ENCODE measurements around the gene FRAS1.
"Not testable (repeated sequence)": the region's sequence is repeated elsewhere in the genome, so short reads cannot be mapped to it uniquely, and the experiment has no call there.

FRAS1 gene

GRCh38 chr4:78547899-78548298 lies 490.8 kb downstream of the FRAS1 start:
- DNase-seq (ENCODE audit: low read depth in 2 of 2): not testable (repeated sequence)

GRCh38 chr4:78548889-78549288 lies 491.8 kb downstream of the FRAS1 start:
- DNase-seq (ENCODE audit: low read depth in 2 of 2): not testable (repeated sequence)

- peak in 1 of 2 experiments; percentile 9 for DNase-seq (ENCODE audit: low read depth in 2 of 2)
Observed at GRCh38 chr4:78551420-78552351, 494.6 kb downstream of the FRAS1 start, which contains the start of gene ANXA3. Gene ANXA3 (plus strand): TSS chr4:78551770. CDS start chr4:78554474, 2,704 bp downstream.

DNA sequence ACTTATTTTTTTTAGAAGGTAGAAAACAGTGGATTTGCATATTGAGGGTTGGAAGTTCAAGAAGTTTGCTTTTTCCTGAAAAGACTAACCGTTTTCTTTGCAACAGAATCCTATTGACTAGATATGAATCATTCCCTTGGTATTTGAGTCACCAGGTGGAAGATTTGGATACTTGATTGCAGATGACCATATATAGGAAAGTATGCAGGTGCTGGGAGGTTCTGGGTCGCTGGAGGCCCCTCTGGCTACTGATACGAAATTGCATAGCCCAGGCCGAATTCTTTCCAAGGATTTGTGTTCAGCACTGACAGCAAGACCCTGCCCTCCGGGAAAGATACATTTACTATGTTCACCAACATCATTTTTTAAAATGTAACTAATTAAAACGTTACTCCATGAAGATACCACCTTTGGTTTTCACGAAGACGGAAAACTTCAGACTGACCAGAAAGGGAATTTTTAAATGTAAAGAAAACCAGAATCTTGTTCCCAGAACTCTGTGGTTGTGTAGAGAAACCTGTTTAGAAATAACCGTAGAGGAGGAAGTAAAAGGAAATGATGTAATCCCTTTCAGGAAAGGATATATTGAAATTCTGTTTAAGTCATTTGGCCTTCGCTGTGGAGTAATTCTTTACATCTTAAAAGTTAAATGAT lies 495.4 kb downstream of the FRAS1 start:
- DNase-seq (ENCODE audit: low read depth in 2 of 2): no peak

GRCh38 chr4:78553043-78553396 lies 495.9 kb downstream of the FRAS1 start:
- no peak for DNase-seq (ENCODE audit: low read depth in 2 of 2)

DNA sequence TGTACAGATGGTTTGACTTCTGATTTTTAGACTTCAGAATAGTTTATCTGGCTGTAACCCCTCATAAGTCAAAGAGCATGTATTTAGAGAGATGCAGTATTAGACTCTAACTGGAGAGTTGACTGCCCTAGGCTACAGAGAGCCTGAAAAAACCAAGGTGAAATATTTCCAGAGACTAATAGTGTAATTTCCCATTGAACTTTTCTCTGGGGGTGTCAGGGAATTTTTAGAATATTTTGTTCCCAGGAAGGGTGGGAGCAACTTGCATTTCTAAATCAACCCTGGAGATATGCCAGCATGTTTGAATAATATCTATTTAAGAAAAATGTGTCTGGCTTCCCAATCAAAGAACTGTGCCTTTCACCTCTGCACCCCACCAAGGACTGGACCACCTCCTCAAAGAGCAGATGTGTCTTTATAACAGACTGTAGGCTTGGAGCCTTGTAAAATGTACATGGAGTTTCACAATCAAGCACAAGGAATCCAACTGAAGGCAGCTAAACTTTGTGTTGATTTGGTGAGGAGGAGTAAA lies 496.5 kb downstream of the FRAS1 start:
- DNase-seq (ENCODE audit: low read depth in 2 of 2): no peak

DNA sequence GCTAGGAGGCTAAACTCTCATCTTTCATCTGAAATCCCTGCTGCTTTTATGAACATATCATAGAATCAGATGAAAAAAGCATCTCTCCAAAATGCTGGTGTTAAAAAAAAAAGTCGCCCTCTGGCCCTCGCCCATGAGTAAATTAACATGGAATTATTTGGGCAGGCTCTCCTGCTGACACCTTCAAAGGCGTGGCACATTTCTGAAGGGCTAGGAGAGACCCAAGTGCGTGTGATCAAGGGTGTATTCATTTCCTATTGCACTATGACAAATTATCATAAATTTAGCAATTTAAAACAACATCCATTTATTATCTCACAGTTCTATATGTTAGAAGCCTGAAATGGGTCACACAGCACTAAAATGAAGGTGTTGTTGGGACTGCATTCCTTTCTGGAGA lies 499.5 kb downstream of the FRAS1 start:
- DNase-seq (ENCODE audit: low read depth in 2 of 2): no peak

GRCh38 chr4:78557841-78558240 lies 500.7 kb downstream of the FRAS1 start:
- DNase-seq (ENCODE audit: low read depth in 2 of 2): no peak

- no peak for DNase-seq (ENCODE audit: low read depth in 2 of 2)
Observed at GRCh38 chr4:78558410-78558809, 501.3 kb downstream of the FRAS1 start.

DNA sequence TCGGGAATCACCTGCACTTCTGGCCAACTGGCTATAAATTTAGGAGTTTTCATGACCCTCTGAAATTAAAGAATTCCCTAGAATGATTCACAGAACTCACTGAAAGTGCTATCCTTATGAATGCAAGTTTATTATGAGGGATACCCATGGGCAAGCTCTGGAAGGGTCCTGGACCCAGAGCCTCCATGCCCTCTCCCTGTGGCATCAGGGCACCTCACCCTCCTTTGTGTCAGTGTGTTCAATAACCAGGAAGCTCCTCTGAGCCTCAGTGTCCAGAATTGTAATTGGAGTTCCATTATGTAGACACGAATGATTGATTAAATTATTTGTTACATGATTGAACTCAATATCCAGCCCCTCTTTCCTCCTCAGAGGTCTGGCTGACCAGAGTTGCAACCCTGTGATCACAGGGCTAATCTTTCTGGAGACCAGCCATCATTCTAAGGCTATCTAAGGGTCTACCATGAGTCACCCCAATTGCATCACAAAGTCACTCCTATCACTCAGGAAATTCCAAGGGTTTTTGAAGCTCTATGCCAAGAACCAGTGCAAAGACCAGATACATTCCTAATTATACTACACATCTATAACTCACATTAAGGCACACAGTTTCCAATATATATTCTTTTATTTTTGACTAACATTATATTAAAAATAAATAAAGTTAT lies 503.3 kb downstream of the FRAS1 start:
- no peak for DNase-seq (ENCODE audit: low read depth in 2 of 2)

DNA sequence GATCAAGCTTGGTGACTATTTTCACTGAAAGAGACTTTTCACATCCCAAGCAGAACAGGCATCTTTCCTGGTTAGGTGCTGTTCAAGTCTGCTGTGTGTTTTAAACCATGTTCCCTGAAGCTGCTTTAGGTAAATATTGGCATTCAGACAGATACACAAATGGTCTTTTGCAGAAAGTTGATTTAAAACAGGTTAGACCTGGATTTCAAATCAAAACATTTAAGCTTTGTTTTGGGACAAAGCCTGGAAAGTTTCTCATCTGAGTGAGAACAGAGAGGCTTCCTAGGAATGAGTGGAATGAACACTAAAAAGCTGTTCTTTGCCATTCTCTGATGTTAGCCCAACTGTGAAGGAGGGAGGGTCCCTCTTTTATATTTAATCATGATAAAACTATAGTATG lies 504.6 kb downstream of the FRAS1 start:
- DNase-seq (ENCODE audit: low read depth in 2 of 2): no peak

DNA sequence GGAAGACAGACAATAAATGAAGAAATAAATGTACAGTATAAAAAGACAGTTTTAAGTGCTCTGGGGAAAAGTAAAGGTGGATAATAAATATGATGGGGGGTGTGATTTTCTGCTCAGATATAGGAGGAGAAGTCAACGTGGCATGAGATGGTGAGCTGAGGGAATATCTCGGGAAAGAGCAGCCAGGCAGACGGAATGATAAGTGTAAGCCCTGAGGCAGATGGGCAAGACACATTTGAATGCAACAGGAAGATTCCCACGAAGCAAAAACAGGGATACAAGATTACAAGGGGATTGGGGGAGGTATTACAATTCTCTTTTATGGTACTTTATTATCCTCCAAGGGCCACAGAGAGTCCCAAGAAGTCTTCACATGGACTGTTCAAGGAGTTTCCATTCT lies 505.6 kb downstream of the FRAS1 start:
- no peak for DNase-seq (ENCODE audit: low read depth in 2 of 2)

DNA sequence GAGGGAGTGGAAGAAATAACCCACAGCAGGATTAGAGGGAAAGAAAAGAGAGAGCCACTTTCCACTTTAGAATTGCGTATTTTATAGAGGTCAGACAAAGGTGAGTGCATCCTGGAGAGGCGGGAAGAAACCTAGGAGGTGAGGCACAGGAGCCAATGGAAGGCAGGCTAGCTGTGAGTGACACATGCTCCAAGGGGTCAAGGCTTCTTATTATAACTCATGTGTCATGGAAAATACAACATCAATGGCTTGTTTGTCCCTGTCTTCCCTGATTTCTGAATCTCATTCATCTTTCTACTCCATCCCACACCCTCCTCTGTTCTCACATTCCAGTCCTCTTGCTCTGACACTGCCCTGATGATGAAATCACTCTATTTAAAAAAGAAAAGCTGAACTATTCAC lies 508.8 kb downstream of the FRAS1 start:
- no peak for DNase-seq (ENCODE audit: low read depth in 2 of 2)

DNA sequence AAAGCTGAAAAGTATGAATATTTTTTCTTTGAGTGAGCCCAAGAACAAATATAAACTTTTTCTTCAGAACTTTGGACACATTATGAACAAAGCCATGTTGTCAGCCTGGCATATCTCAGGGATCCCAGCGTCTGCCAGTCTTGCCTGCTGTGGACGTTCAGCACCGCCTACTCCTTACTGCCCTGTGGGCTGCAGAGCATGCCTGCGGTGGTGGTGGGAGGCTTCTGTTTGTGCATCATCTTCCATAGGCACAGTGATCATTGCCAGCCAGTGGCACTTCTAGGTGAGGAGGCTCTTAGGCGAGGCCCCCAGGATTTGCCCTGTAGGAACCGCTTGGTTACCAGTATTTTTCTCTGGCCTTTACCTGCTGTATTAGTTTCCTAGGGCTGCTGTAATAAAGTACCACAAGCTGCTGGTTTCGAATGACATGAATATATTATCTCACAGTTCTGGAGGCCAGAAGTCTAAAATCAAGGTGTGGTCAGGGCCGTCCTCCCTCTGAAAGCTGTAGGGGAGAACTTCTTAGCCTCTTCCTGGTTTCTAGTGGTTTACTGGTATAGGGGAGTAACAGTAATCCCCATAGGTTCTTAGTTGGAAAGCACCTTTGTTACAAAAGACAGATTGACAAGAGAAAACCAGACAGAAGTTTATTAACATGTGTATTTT lies 509.8 kb downstream of the FRAS1 start:
- no peak for DNase-seq (ENCODE audit: low read depth in 2 of 2)

GRCh38 chr4:78567500-78568060 lies 510.5 kb downstream of the FRAS1 start:
- DNase-seq (ENCODE audit: low read depth in 2 of 2): no peak

GRCh38 chr4:78568640-78569305 lies 511.6 kb downstream of the FRAS1 start:
- no peak for DNase-seq (ENCODE audit: low read depth in 2 of 2)

- no peak for DNase-seq (ENCODE audit: low read depth in 2 of 2)
Observed at GRCh38 chr4:78569306-78569821, 512.2 kb downstream of the FRAS1 start.

DNA sequence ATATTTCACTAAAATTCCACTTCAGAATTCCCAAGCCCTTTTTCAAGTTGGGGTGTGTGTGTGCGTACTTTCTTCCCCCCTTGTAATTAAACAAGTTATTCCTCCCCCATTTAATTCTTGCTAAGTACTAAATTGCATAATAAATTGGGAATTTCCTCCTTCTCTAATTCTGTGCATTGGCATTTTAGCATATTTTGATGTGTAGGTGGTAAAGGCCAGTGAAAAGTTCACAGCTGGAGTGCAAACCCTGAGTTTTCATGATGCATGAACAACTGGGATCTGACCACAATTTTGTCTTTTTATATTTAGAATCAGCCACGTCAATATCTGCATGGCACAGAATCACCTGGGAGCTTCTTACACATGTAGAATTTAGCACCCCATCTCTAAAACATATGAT lies 513.0 kb downstream of the FRAS1 start:
- DNase-seq (ENCODE audit: low read depth in 2 of 2): no peak

DNA sequence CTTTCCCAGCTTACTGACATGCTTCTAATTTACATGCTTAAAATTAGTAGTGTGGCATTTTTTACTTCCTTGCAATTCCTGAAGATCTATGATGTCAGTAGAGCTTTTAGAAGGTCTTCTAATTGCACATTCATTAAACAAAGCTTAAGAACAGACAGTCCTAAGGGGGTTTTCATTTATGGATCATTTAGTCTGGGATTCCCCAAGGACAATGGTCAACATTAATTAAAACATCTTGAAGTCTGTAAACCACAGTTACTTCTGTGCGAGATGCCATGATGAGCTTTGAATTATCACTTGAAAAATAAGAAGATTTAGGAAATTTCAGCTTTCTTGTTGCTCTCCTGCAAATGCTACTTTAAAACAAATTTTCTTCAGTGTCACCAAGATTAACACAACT lies 514.7 kb downstream of the FRAS1 start:
- no peak for DNase-seq (ENCODE audit: low read depth in 2 of 2)

DNA sequence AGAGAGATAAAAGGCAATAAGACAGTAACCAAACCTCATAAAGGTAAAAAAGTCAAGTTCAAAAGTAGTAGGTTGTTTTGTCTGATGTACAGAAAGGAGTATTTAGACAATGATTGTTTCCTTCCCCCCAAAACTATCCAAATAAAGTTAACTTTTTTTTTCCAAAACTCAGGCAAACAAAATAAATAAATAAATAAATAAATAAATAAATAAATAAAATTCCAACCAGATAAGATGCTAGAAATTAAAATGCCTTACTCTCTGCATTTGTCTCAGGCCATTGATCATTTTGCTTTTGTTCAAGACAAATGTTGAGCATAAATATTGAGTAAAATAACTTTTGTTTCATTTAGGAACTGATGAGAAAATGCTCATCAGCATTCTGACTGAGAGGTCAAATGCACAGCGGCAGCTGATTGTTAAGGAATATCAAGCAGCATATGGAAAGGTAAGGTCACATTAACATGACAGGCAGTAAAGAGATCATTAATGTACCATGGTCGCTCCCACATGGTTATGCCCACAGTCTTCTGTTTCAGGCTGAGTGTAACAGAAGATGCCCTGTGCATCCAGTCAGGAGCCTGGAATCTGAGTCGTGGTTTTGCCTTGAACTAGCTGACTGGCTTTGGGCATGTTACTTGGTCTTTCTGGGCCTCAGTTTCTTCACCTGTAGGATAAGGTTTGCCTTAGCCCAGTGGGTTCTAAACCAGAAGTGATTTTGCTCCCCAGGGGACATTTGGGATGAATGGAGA lies 521.7 kb downstream of the FRAS1 start:
- no peak for DNase-seq (ENCODE audit: low read depth in 2 of 2)
